Prostate gland (tissue), 2 donors: ENCODE results near the gene PRKAG2.

Source experiments
- POLR2AphosphoS5 ChIP-seq: sonication (generic); formaldehyde crosslinking; IDR thresholded peaks from one replicate; pipeline ENCODE4 v1.6.1; 2017; ENCODE audit warnings: antibody characterized with exemption
- TF ChIP-seq, protein P1 (sequence below), 4 experiments: fragments of 200-600 bp in 2 of 4; fragments of 450-650 bp in 2 of 4; sonication (generic) in 2 of 4; IDR thresholded peaks; 1 replicate in 3 of 4; 2 replicates in 1 of 4; pipeline ENCODE4 v1.5.1; 2016 to 2019; ENCODE audit warnings: antibody characterized with exemption in 4 of 4, mild to moderate bottlenecking in 2 of 4, moderate library complexity in 2 of 4

- TF ChIP-seq, protein P1, sequence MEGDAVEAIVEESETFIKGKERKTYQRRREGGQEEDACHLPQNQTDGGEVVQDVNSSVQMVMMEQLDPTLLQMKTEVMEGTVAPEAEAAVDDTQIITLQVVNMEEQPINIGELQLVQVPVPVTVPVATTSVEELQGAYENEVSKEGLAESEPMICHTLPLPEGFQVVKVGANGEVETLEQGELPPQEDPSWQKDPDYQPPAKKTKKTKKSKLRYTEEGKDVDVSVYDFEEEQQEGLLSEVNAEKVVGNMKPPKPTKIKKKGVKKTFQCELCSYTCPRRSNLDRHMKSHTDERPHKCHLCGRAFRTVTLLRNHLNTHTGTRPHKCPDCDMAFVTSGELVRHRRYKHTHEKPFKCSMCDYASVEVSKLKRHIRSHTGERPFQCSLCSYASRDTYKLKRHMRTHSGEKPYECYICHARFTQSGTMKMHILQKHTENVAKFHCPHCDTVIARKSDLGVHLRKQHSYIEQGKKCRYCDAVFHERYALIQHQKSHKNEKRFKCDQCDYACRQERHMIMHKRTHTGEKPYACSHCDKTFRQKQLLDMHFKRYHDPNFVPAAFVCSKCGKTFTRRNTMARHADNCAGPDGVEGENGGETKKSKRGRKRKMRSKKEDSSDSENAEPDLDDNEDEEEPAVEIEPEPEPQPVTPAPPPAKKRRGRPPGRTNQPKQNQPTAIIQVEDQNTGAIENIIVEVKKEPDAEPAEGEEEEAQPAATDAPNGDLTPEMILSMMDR (IDR thresholded peaks at IDR 0.05) = no peak
- TF ChIP-seq POLR2AphosphoS5 = no peak
These were observed 20.8 kb downstream of the PRKAG2 start for GRCh38 chr7:151856098-151856497.
